Cardiac atrium fibroblast (primary cell): ENCODE measurements around the gene PRSS36. TPM values are rescaled to one million over a fixed set of nuclear protein-coding genes. Genes with fewer than 3 reads are reported as not detected.

Experiments used
- total RNA-seq: library from RNA; depleted of rRNA; stranded (reverse); fragments of >200 nt; gene quantifications from 2 replicates; pipeline ENCODE4 v1.2.3, GENCODE V29; 2015

PRSS36 gene
- total RNA-seq, result not detected in 2 replicates

DNA sequence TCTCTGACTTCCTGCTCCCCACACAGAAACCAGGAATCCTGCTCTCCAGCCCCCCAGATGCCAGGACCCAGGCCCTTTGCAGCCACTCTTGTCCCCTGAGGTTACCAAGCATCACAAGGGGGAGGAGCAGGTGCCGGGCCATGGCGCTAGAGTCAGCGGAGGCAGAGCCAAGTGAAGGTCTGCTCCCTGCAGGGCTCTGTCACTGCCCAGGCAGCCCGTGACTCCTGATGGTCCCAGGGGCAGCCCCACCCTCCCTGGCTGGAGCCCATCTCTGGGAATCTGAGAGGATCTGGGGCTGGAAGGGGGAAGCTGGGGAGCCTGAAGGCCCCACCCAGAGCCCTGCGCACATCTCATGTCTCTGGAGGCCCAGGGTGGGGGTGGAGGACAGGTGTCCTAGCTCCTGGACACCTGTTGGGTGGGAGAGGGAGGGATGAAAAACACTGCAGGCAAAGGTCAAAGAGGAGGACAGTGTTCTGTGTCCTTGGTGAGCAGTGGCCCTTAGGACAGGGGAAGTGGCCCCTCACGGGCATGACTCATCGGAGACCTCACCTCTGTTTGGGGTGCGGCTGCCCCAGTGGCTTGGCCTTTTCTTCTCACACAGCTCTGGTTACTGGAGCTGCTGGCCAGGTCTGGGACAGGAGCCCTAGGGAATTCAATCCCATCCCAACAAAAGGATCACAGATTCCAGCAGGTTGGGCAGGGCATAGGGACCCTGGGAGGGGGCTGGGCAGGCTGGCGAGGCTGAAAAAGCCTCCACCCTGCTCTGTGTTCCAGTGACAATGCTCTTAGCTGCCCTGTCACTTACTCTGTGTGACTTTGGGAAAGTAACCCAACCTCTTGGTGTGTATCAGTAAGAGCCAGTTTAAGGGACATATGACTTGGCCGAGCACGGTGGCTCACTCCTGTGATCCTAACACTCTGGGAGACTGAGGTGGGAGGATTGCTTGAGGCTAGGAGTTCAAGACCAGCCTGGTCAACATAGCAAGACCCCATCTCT, at the start of gene PRSS36:
TSS of gene PRSS36 (minus strand) at position 173 of the 997 bp plus-strand sequence. CDS start at position 142, 31 bp downstream.

DNA sequence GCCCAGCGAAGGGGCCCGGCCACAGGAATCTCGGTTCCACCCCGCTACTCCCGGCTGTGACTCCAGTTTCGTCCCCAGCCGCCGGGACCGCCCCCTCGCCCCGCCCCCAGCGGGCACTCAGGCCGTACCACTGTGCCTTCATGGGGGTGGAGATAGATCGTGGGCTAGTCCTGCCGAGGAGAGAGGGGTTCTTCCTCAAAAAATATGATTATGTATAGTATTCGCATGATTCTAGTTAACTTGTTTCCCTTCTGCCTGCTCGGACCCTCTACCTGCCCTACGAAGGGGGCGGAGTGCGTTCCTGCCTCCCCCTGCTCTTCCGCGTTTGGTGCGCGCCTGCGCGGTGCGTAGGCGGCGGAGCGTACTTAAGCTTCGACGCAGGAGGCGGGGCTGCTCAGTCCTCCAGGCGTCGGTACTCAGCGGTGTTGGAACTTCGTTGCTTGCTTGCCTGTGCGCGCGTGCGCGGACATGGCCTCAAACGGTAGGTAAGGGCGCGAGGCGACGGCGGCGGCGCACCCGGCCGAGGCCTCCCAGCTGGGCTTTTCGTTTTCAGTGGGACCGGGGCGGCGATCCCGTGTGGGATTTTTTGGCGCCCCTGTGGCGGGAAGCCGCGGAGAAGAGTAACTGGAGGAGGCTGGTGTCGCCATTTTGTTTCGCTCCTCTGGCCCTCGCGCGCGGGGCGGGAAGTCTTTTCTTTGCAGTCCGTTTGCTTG, 30.0 kb upstream of the PRSS36 start, which contains the start of gene FUS:
TSS of gene FUS (plus strand) at position 393 of the 713 bp plus-strand sequence. CDS start at position 469, 76 bp downstream.

DNA sequence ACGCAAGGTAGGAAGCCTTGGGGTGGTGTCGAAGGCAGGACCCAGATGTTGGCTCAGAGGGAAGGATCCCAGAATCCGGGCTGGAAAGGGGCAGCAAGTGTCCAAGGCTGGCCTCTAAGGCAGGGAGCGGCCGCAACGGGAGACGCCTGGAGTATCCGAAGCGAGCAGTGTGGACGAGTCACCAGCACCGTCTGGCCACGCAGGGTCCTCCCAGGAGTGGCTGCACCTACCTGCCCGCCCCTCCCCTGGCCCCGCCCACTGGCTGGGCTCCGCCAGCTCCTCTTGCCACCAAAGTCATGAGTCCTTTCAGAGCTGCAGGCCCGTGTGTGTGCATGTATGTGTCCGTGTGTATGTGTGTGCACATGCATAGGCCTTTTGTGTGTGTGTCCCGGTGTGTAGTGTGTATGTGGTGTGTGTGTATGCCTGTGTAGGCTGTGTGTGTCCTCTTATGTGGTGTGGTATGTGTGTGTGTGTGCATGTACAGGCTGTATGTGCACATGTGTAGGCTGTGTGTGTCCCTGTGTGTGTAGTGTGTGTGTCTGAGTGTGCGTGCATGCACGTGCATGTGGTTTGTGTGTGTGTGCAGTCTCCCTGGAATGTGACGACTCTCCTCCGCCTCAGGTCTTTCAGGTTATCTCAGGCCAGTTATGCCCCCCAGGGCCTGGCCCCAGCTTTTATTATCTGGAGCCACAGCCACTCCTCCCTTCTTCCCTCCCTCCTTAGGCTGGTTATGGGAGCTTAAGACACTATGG, 14.2 kb downstream of the PRSS36 start, which contains the start of gene PRSS8:
TSS of gene PRSS8 (minus strand) at position 193 of the 752 bp plus-strand sequence. CDS start 229 bp downstream, outside the sequence.

DNA sequence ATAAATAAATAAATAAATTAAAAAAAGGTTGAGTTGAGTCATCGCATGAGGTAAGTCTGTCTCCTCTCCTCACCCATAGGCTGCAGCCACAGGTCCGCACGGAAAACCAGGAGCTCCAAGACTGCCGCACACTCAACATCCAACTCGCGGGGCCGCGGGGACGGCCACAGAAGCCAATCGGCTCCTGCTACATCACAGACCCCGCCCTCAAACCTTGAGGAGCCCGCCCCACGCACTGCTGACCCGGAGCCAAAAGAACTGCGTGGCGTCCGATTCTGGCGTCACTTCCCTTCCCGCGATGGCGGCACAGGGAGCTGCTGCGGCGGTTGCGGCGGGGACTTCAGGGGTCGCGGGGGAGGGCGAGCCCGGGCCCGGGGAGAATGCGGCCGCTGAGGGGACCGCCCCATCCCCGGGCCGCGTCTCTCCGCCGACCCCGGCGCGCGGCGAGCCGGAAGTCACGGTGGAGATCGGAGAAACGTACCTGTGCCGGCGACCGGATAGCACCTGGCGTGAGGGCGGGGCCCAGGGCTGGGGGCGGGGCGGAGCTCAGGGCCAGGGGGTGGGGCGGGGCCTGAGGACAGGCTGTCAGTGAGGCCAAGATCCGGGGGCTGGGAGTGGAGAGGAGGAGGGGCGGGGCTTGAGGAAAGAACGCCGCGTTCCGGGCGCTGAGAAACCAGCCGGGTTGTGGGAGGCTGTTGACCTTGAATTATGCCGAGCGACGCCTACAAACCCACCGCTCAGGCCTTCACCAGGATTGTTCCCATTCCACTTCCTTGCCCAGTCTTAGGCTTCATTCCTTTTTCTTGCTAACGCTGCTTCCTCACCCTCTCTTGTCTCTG, 32.3 kb downstream of the PRSS36 start, which contains the start of gene KAT8:
TSS of gene KAT8 (plus strand) at position 281 of the 839 bp plus-strand sequence. CDS start at position 299, 18 bp downstream.

DNA sequence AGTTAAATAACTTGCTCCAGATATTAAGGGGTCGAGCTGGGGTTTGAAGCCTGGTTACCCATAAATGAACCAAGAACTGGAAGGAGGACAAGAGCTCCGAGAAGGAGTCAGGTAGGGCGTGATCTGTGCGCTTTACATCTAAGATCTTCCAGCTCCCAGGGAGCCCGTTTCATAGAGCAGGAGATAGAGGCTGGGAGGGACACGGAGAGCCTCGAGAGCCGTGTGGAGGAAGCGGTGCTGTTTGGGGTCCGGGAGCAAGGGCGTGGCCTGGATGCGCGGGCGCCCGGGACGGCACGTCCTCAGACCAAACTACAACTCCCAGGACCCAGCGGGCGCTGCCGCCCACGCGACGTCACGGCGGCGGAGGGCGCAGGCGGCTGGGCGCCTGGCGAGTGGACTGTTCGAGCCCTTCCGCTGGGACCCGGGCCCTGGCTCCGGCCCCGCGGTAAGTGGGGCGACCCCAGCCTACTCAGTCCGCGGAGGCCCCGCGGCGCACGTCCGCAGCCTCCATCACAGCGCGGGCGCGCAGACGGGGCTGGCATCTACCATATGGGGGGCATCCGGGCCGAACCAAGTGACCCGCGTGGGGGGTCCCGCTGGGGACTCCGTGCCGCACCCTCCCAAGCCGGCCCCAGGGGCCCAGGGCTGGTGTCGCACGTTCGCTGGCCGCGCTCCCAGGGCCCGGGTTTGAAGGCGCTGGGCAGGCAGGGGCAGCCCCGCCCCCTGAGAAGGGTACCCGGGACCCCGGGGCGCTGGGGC, 41.7 kb downstream of the PRSS36 start, which contains the start of gene BCKDK:
TSS of gene BCKDK (plus strand) at position 352 of the 759 bp plus-strand sequence. CDS start 838 bp downstream, outside the sequence.

DNA sequence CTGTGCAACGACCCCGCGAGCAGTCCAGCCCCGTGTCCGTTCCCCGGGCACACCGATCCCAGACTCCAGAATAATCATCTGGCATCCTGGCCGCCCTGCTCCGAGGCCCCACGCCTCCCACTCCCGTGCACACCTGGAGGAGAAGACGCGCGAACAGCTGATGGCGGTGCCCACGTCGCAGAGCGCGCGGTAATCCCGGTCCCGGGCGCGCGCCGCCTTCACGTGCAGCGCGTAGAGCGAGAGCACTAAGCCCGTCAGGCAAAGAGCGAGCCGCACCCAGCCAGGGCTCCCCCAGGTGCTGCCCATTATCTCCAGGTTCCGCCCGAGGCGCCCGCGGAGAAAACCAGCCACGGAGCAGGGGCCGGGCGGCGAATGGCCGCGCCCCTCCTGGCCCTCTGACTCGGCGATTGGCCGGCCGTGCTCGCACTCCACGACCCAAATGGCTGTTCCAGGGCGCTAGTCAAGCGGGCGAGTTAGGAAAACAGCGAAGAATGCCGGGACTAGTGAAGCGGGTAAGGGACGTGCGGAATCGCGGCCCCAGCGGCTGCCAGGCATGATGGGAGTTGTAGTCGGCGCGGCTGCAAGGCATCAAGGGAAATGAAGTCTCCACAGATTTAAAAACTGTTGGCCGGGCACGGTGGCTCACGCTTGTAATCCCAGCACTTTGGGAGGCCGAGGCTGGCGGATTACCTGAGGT, 55.3 kb downstream of the PRSS36 start, which contains the start of gene VKORC1:
TSS of gene VKORC1 (minus strand) at position 374 of the 697 bp plus-strand sequence. CDS start at position 306, 68 bp downstream.

Other genes with a start within 250 kb of the PRSS36 start
- 15.2 and 21.5 TPM in 2 replicates for gene FBXL19, start 226.5 kb downstream of the PRSS36 start, total RNA-seq
- gene ORAI3, start 201.0 kb downstream of the PRSS36 start, total RNA-seq, result 23.8 and 44.4 TPM in 2 replicates
- gene SETD1A, start 192.3 kb downstream of the PRSS36 start, total RNA-seq, result 3.1 and 4.5 TPM in 2 replicates
- 6.8 and 11.6 TPM in 2 replicates for gene HSD3B7, start 164.9 kb downstream of the PRSS36 start, total RNA-seq
- 0.16 and 0.18 TPM in 2 replicates for gene STX1B, start 139.4 kb downstream of the PRSS36 start, total RNA-seq
- gene STX4, start 116.5 kb downstream of the PRSS36 start, total RNA-seq, result 22.9 and 25.9 TPM in 2 replicates
- gene ZNF668, start 75.8 kb downstream of the PRSS36 start, total RNA-seq, result 9.2 and 15.9 TPM in 2 replicates
- gene ZNF646, start 75.6 kb downstream of the PRSS36 start, total RNA-seq, result 12.6 and 24.2 TPM in 2 replicates
- 2.6 and 6.1 TPM in 2 replicates for gene PRSS53, start 61.1 kb downstream of the PRSS36 start, total RNA-seq
- 264 and 274 TPM in 2 replicates for gene VKORC1, start 55.3 kb downstream of the PRSS36 start, total RNA-seq
- 80.5 and 118 TPM in 2 replicates for gene BCKDK, start 41.7 kb downstream of the PRSS36 start, total RNA-seq
- gene KAT8, start 32.4 kb downstream of the PRSS36 start, total RNA-seq, result 17.3 and 29.5 TPM in 2 replicates
- gene PRSS8, start 14.3 kb downstream of the PRSS36 start, total RNA-seq, result not detected in 2 replicates
- 34.0 and 54.2 TPM in 2 replicates for gene FUS, start 30.1 kb upstream of the PRSS36 start, total RNA-seq
- gene PYCARD, start 52.7 kb upstream of the PRSS36 start, total RNA-seq, result 43.1 and 57.0 TPM in 2 replicates
- 0.54 TPM in 1 of 2 replicates, not detected in the other for gene TRIM72, start 64.1 kb upstream of the PRSS36 start, total RNA-seq
- not detected in 2 replicates for gene PYDC1, start 67.1 kb upstream of the PRSS36 start, total RNA-seq
- not detected in 2 replicates for gene ITGAM, start 109.9 kb upstream of the PRSS36 start, total RNA-seq
- gene ITGAX, start 205.1 kb upstream of the PRSS36 start, total RNA-seq, result not detected in 2 replicates
- gene ITGAD, start 243.3 kb upstream of the PRSS36 start, total RNA-seq, result not detected in 2 replicates